Subcutaneous adipose tissue (tissue), 4 donors: ENCODE data around the gene RAPGEF4. TPM values are rescaled to one million over a fixed set of nuclear protein-coding genes. Genes with fewer than 3 reads are reported as not detected.

Source experiments
- CTCF ChIP-seq: fragments of 450-650 bp; IDR thresholded peaks from one replicate; pipeline ENCODE4 v1.5.1; 2016; ENCODE audit warnings: low read depth, mild to moderate bottlenecking, control low read depth, antibody characterized with exemption, moderate library complexity
- total RNA-seq, 4 donors: library from RNA; depleted of rRNA; stranded (reverse); fragments of >200 nt; gene quantifications; one replicate each; pipeline ENCODE4 v1.1.0, GENCODE V29; 2016

The RAPGEF4 gene
- total RNA-seq, 4 donors from 2014 or later = 7.0 to 15.0 (median 11.2) TPM

DNA sequence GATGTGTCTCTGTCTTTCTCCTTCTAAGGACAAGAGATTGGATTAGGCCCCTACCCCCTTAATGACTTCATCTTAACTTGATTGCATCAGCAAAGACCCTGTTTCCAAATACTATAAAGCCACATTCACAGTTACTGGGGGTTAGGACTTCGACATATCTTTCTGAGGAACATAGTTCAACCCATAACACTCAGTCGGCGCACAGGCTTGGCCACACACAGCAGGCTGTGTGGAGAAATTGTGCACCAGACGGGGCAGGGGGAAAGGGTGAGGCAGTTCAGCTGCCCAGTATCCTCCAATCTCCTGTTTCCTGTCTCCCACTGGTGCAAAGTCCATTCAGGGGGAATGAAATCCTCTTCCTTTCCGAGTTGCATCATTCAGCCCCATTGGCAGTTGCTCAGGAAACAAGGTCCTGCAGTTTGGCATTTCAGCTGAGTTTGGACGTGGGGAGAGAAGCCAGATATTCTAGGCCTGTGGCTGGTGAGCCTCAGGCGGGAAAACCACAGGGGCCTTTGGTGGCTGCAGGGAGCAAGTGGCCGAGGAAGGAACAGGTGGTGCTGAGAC is 9.4 kb upstream of the RAPGEF4 start:
- TF ChIP-seq CTCF = no peak

DNA sequence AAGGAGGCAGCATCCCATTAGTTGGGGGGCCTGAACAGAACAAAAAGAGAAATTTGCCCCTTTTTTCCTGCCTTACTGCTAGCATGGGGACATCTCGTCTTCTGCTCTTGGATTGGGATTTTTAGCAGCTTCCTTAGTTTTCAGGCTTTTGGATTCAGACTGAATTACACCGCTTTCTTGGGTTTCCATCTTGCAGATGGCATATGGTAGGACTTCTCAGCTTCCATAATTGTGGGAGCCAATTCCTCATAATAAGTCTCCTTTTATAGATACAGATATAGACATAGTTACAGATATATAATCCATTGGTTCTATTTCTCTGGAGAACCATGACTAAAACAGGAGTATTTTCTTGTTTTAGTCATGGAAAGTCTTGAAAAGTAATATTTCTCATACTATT is 5.2 kb upstream of the RAPGEF4 start:
- TF ChIP-seq CTCF = no peak

DNA sequence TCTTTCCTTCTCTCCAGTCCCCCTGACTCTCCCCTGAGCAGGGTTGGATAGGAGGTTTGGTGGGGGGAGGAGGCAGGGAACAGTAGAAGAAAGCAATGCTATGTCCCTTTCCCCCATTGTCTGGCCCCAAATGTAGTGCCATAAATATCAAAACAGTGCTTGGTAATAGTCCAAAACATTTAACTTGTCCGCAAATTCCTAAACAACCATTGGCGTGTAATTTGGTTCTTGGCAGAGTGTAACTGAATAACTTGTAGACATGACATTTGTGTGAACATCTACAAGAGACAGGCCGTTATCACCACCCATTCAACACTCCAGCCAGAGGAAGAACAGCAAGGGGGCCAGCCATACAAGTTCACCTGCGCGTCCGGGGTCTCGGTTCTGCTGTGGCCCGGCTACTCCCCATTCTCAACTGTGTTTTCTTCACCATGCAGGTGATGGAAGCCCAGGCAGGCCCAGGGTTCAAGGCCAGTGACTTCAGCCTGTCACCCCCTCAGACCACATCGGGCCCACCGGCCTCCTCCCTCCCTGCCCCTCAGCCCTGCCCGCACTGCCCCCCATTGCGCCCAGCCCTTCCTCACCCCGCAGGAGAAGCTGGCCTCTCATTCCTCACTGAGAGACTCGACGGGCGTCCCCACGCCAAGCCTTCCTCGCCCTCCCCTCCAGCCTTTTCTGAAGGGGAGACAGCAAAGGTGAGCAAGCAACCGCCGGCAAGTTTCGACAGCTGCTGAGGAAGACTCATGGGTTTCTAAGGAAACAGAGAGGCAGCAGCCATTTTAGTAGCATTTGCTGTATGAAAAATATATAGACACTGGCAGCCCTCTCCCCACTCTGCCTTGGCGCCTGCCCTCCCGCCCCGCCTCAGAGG is 699 bp upstream of the RAPGEF4 start:
- no peak for TF ChIP-seq CTCF

DNA sequence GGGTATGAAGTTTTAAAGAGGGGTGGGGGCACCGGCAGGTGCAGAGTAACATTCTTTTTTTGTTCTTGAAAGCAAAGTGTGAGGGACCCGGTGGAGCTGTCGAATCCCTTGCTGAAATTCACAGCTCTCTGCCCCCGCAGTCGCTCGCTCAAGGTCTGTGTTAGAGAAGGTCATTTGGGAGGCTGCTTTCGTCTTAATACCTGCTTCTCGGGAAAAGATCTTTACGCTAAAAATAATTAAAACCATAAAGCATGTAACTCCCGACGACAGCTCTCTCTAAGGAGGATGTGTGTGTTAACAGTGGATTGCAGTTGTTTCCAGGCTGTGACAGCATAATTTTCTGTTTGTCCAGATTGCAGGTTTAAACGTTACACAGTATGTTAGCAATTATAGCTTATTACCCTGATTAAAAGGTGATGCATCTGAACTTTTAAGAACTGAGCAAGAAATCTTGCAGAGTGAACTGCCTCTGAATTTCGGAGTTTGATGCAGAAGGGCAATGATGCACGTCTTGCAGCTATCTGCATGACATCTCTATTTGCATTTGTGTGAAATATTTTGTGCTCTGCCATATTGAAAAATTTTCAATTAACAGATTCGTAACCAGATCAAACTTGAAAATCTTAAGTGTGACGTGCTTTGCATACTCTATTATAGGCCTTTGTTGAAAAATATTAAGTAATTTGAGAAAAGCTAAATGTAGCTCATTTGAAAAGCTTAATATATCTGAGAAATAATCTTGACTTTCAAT is 954 bp downstream of the RAPGEF4 start:
- TF ChIP-seq CTCF = no peak

DNA sequence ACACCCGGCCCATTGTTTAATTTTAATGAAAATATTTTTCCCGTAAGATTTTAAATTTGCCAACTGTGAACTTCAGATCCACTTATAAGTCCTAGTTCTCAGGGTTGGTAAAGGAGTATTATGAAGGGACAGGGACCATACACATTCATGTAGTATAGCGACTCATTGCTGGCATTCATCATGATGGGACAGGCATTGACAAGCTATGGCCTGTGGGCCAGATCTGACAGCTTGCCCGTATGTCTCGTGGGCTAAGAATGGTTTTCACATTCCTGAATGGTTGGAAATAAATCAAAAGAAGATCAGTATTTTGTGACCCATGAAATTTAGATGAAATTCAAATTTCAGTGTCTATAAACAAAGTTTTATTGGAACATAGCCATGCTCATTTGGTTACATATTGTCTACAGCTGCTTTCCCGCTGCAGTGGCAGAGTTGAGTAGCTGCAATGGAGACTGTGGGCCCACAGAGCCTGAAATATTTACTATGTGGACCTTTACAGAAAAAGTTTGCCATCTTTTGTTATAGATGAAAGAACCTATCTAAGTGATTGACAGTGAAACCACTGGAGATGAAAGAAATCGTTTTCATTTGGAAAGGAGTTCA is 4.1 kb downstream of the RAPGEF4 start:
- TF ChIP-seq CTCF = no peak

GRCh38 chr2:172740856-172741255 is 5.2 kb downstream of the RAPGEF4 start:
- no peak for TF ChIP-seq CTCF
